Tibial nerve (tissue), 4 donors: ENCODE results near the gene GRIK5. TPM values are rescaled to one million over a fixed set of nuclear protein-coding genes. Genes with fewer than 3 reads are reported as not detected.

Experiments
- DNase-seq, 2 donors: peaks; one replicate each; pipeline ENCODE4 v3.0.0-alpha.2; 2019; ENCODE audit warnings: low spot score in 2 of 2
- H3K27ac ChIP-seq, 4 donors: fragments of 200-600 bp; sonication (generic) in 3 of 4; one replicate each; pipeline ENCODE4 v1.5.1; 2017 to 2019; ENCODE audit warnings: mild to moderate bottlenecking in 1 of 4
- H3K27me3 ChIP-seq, 2 donors: fragments of 200-600 bp; sonication (generic) in 1 of 2; one replicate each; pipeline versions ENCODE4 v1.5.1 to v1.6.0; 2017 to 2019
- H3K36me3 ChIP-seq, 3 donors: fragments of 200-600 bp; sonication (generic); one replicate each; pipeline ENCODE4 v1.5.1; 2018 to 2019
- H3K4me1 ChIP-seq, 4 donors: fragments of 200-600 bp; sonication (generic) in 3 of 4; one replicate each; pipeline ENCODE4 v1.5.1; 2017 to 2019
- H3K4me3 ChIP-seq, 4 donors: fragments of 200-600 bp; sonication (generic) in 3 of 4; one replicate each; pipeline ENCODE4 v1.5.1; 2017 to 2019; ENCODE audit warnings: mild to moderate bottlenecking in 1 of 4, moderate library complexity in 1 of 4
- H3K9me3 ChIP-seq, 4 donors: fragments of 200-600 bp; sonication (generic) in 3 of 4; one replicate each; pipeline ENCODE4 v1.5.1; 2017 to 2019
- EP300 ChIP-seq, 2 donors: sonication (generic); formaldehyde crosslinking; IDR thresholded peaks; one replicate each; pipeline ENCODE4 v1.6.1; 2017; ENCODE audit warnings: antibody characterized with exemption in 2 of 2, mild to moderate bottlenecking in 1 of 2
- POLR2A ChIP-seq, 2 donors: fragments of 450-650 bp; IDR thresholded peaks; one replicate each; pipeline ENCODE4 v1.6.1; 2017; ENCODE audit warnings: antibody characterized with exemption in 2 of 2, mild to moderate bottlenecking in 2 of 2, moderate library complexity in 2 of 2
- whole genome bisulfite sequencing, 2 donors: methylation state at CpG; one replicate each; pipeline ENCODE4 v1.1.5; 2018; 5-methylcytosine and 5-hydroxymethylcytosine counted together
- total RNA-seq, 4 donors: library from RNA; depleted of rRNA; stranded (reverse); fragments of >200 nt; gene quantifications; one replicate each; pipeline ENCODE4 v1.1.0, GENCODE V29; 2016
- TF ChIP-seq, protein P1 (sequence below), 5 experiments: fragments of 200-600 bp in 3 of 5; fragments of 450-650 bp in 2 of 5; sonication (generic) in 3 of 5; IDR thresholded peaks; one replicate each; pipeline ENCODE4 v1.5.1; 2016 to 2019; ENCODE audit warnings: antibody characterized with exemption in 5 of 5, mild to moderate bottlenecking in 3 of 5, moderate library complexity in 2 of 5

Gene GRIK5
- total RNA-seq, 4 donors from 2014 or later: 2.4 to 12.0 (median 3.2) TPM

DNA sequence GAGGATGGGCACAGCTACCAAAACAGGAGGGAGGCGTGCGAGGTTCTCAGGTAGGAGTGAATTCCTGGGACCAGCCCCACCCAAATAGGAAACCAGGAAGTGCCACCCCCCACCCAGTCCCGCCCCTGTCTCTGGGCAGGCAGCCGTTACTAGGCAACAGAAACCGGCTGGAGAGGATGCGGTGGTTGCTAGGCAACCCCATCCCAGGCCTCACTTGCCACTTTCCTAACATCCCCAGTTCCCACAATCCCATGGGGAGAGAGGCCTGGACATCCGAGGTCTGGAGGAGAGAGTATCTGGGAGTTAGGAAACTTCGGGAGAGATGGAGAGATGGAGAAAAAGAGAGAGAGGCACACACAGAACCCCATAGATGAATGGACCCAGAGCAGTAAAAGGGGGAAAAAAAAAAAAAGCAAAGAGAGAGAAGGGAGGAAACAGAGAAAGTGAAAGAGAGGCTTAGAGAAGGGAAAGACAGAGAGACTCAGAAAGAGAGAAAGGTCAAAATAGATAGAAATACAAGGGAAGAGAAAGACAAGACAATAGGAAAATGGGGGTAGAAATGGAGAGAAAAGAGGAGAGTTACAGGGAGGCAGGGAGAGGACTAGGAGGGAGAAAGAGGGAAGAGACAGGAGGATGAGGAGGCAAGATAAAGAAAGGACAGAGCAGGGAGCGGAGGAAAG lies 3.8 kb downstream of the GRIK5 start:
- 48 to 50% methylated on average over 9 of the region's 9 CpGs for WGBS, 2 donors
- Histone ChIP-seq H3K4me1 (peaks cover 0 to 28% (median 0%) of the 10 kb centered on the region in 4 donors), H3K9me3 (no peaks in the 10 kb centered on the region), H3K27me3 (peaks cover 0 to 49% of the 10 kb centered on the region in 2 donors), H3K4me3 (no peak overlapping the region), H3K27ac (no peak overlapping the region), H3K36me3 (peaks cover 0 to 36% (median 0%) of the 10 kb centered on the region in 3 donors)
- DNase-seq: no peak
- TF ChIP-seq, protein P1, sequence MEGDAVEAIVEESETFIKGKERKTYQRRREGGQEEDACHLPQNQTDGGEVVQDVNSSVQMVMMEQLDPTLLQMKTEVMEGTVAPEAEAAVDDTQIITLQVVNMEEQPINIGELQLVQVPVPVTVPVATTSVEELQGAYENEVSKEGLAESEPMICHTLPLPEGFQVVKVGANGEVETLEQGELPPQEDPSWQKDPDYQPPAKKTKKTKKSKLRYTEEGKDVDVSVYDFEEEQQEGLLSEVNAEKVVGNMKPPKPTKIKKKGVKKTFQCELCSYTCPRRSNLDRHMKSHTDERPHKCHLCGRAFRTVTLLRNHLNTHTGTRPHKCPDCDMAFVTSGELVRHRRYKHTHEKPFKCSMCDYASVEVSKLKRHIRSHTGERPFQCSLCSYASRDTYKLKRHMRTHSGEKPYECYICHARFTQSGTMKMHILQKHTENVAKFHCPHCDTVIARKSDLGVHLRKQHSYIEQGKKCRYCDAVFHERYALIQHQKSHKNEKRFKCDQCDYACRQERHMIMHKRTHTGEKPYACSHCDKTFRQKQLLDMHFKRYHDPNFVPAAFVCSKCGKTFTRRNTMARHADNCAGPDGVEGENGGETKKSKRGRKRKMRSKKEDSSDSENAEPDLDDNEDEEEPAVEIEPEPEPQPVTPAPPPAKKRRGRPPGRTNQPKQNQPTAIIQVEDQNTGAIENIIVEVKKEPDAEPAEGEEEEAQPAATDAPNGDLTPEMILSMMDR (IDR thresholded peaks at IDR 0.05): no peak
- TF ChIP-seq EP300 (IDR thresholded peaks at IDR 0.05) (no peak), POLR2A (IDR thresholded peaks at IDR 0.05) (no peak)

DNA sequence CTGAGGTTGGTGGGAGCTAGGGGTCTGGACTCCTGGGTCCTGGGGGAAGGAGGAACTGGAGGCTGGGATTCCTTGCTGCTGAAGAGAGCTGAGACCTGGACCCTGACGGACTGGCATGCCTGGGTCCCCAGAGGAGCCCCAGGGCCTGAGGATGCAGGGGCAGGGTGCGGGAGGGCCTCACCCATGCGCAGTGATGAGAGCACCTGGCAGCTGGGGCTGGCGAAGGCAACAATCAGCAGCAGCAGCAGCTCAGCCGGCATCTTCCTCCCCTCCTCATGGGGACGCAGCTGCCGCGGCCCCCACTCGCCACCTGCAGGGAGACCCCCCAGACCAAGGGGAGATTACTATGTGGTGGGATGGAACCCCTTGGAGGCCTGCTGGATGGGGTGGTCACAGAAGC lies 4.5 kb downstream of the GRIK5 start:
- H3K27ac ChIP-seq: no peak overlapping the region
- H3K36me3 ChIP-seq: peaks cover 0 to 37% (median 0%) of the 10 kb centered on the region in 3 donors
- DNase-seq: no peak
- peaks cover 0 to 26% (median 0%) of the 10 kb centered on the region in 4 donors for H3K4me1 ChIP-seq
- TF ChIP-seq, protein P1 (IDR thresholded peaks at IDR 0.05): no peak
- TF ChIP-seq POLR2A (IDR thresholded peaks at IDR 0.05): no peak
- no peak for TF ChIP-seq EP300 (IDR thresholded peaks at IDR 0.05)
- no peak overlapping the region for H3K4me3 ChIP-seq
- no peaks in the 10 kb centered on the region for H3K9me3 ChIP-seq
- WGBS, 2 donors: 77 to 92% methylated on average over 9 of the region's 9 CpGs
- H3K27me3 ChIP-seq: peaks cover 0 to 49% of the 10 kb centered on the region in 2 donors

DNA sequence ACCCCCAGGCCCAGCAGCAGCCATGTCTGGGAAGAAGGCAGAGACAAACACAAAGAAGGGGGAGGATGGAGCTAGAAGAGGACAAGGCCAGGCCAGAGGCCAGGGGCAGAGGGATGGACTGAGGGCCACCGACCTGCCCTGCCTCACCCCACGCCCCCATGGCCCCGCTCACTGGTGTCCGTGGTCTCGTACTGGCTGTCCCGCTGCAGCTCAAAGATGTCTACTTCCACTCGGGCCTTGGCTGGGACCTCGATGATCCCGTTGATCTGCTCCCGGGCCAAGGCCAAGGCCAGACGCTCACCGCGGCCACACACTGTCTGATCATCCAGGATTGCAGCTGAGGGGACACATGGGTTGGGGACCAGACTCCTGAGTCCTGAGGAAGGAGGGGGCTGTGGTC lies 5.0 kb downstream of the GRIK5 start:
- 87 to 88% methylated on average over 13 of the region's 13 CpGs for WGBS, 2 donors
- TF ChIP-seq EP300 (IDR thresholded peaks at IDR 0.05): no peak
- TF ChIP-seq, protein P1 (IDR thresholded peaks at IDR 0.05): no peak
- TF ChIP-seq POLR2A (IDR thresholded peaks at IDR 0.05): no peak
- Histone ChIP-seq H3K9me3 (no peaks in the 10 kb centered on the region), H3K27me3 (peaks cover 0 to 44% of the 10 kb centered on the region in 2 donors), H3K4me1 (peaks cover 0 to 21% (median 0%) of the 10 kb centered on the region in 4 donors), H3K36me3 (peaks cover 0 to 37% (median 0%) of the 10 kb centered on the region in 3 donors), H3K4me3 (no peak overlapping the region), H3K27ac (no peak overlapping the region)
- no peak for DNase-seq

DNA sequence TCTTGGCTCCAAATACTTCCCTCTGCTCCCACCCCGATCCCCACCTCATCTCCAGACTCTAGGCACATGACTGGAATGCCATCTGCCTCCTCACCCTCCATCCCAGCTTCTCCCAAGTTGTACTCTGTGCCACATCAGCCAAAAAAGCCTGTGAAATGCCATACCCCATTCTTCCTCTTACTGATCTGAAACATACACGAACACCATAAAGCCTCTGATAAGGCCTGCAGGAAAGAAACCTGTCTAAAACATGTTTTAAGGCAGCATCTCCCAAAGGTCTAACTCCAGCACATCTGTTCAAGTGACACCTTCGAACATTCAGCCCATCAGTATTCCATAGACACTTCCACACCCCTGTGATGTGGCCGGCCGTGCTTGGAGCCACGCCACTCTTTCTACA lies 5.6 kb downstream of the GRIK5 start:
- no peak for TF ChIP-seq POLR2A (IDR thresholded peaks at IDR 0.05)
- TF ChIP-seq EP300 (IDR thresholded peaks at IDR 0.05): no peak
- TF ChIP-seq, protein P1 (IDR thresholded peaks at IDR 0.05): no peak
- H3K27ac ChIP-seq: no peak overlapping the region
- H3K4me3 ChIP-seq: no peak overlapping the region
- no peaks in the 10 kb centered on the region for H3K9me3 ChIP-seq
- H3K36me3 ChIP-seq: peaks cover 0 to 41% (median 0%) of the 10 kb centered on the region in 3 donors
- H3K4me1 ChIP-seq: peaks cover 0 to 15% (median 0%) of the 10 kb centered on the region in 4 donors
- DNase-seq: no peak
- WGBS, 2 donors: 88 to 90% methylated on average over 6 of the region's 6 CpGs
- peaks cover 0 to 38% of the 10 kb centered on the region in 2 donors for H3K27me3 ChIP-seq

DNA sequence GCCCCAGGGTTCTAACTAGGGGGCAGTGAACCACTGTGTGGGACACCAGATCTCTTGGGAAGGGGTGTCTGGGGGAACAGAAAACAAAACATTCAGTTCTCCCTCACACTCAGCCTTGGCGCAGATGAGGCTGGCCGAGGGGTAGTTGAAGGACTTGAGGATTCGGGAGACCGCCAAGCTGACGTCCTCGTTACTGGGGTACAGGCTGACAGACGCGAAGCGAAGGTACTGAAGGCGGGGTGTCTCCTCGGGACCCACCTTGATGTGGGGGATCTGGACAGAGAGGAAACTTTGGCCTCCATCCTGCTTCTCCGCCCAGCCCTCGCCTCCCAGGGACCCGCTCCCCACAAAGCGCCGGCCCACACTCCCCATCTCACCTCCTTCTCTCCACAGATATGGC lies 7.6 kb downstream of the GRIK5 start:
- H3K4me1 ChIP-seq: no peaks in the 10 kb centered on the region
- no peak overlapping the region for H3K4me3 ChIP-seq
- peaks cover 0 to 50% (median 0%) of the 10 kb centered on the region in 3 donors for H3K36me3 ChIP-seq
- H3K27ac ChIP-seq: no peak overlapping the region
- no peak for DNase-seq
- H3K27me3 ChIP-seq: peaks cover 0 to 17% of the 10 kb centered on the region in 2 donors
- TF ChIP-seq, protein P1 (IDR thresholded peaks at IDR 0.05): no peak
- TF ChIP-seq POLR2A (IDR thresholded peaks at IDR 0.05) (no peak), EP300 (IDR thresholded peaks at IDR 0.05) (no peak)
- 94 to 95% methylated on average over 15 to 16 of the region's 16 CpGs for WGBS, 2 donors
- H3K9me3 ChIP-seq: no peaks in the 10 kb centered on the region
